Muscle of back (tissue), 11 donors: ENCODE measurements around the gene LARGE1. TPM values are rescaled to one million over a fixed set of nuclear protein-coding genes. Genes with fewer than 3 reads are reported as not detected.
A peak's percentile ranks its signal among the peaks of the same experiment; 100 is the strongest.
"Not testable (repeated sequence)": the region's sequence is repeated elsewhere in the genome, so short reads cannot be mapped to it uniquely, and the experiment has no call there.

ENCODE experiments used
- DNase-seq, 3 donors: peaks; one replicate each; pipeline versions ENCODE4 v3.0.0 to v3.0.0-alpha.2; 2013
- polyA plus RNA-seq, 10 donors: library from polyadenylated mRNA; unstranded; fragments of 120-200 nt; gene quantifications; one replicate each; pipeline ENCODE4 v1.2.1, GENCODE V29; 2013; ENCODE audit not compliant: insufficient read length in 10 of 10

The LARGE1 gene
- polyA plus RNA-seq, 10 donors = 8.4 to 12.9 (median 10.3) TPM

DNA sequence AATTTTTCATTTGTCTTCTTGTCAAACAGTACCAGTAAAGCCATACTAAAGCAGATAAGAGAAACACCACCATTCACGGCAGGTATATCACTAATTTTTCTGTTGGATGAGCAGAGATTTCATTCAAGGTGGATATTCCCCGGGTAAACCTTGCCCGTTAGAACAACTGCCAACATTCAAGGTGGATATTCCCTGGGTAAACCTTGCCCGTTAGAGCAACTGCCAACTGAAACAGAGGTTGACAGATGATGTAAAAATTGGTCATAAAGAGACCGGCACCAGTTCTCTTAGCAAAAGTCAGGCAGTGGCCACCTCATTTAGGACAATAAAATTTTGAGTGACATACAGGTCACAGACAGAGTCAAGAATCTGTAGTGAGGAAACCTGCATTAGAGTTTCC, 438.7 kb downstream of the LARGE1 start:
- no peak for DNase-seq

DNA sequence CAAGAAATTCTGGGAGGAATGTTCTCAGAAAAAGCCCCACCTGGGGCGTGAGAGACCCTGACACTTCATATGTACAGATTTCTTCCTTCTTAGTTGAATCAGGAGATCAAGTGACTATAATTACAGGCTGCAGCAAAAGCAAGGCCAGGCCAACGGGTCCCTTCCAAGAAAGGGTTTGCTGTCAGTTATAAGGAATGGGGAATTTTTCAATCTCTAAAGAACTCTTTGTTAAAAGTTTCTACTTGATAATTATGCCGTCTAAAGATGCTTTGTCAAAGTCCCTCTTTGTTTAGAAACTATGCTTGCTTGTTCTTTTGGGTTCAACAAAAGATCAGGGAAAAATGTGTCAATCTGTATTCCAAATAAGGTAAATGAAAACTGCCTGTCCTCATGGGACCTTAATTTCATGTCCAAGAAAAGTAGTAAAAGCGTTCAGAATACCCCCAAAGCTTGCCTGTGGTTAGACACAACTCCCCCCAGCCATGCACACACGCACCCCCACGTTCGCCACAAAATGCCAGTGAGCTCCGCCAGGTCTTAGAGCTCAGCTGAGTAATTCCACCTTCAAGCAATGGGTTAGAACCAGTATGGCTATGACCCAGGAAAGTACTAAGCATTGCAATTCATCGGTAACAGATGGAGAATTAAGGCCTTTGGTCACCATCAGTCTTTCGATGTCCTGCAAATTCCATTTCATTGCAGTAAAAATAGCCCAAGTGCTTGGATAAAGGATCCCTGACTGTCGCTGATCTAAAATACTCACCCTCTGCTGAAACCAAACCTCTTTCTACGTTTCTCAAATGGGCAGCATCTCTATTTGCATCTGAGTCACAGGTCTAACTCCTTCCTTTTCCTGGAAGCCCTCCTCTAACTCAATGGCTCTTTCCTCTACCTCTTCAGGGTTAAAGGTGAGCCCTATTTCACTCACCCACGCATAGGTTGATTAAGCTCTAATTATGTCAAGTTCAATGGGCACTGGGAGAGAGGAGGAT, 442.9 kb downstream of the LARGE1 start:
- no peak for DNase-seq

DNA sequence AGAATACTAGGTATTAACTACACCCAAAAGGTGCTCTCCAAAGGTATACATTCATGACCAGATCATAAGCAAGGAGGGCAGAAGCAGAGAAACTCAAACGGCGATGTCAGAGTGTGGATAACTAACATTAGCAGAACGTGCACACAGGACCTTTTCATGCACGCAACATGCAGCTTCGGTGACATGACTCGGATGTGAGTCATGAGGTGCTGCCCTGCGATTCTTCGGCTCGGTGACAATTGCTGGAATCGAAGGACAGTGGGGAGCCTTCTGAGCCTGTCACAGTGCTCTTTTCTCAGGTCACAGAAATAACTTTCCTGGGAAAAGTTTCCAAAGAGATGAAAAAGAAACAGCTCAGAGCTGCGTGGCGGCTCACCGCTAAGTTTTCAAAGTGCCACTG, 443.6 kb downstream of the LARGE1 start:
- no peak for DNase-seq

DNA sequence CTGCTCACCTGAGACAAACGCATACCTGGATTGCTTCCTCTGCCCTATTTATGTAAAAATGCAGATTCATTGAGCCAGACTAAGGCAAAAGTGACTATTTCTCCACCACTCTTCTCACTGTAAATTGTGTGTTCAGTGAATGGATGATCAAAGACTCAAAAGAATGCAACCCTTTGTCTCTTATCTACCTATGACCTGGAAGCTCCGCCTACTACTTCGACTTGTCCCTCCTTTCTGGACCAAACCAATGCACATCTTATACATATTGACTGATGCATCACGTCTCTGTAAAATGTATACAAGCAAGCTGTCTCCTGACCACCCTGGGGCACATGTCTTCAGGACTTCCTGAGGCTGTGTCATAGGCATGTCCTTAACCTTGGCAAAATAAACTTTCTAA, 444.1 kb downstream of the LARGE1 start:
- no peak for DNase-seq

DNA sequence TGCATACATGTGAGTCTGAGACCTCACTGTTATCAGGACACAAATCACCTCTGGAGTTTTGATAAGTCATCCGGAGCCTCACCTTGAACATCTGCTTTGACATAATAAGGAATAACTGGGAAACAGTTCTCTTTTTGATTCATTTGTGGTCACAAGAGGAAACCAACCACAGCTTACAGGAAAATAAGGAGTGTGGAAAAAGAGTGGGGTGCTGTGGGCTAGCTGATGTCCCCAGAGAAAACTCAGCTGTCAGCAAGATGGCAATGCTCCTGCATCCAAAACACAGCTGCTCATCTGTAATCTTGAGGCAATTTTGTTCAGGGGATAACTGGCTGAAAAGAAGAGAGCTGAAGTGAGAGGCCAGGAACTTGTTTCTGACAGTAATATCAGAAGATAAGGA, 445.7 kb downstream of the LARGE1 start:
- no peak for DNase-seq

DNA sequence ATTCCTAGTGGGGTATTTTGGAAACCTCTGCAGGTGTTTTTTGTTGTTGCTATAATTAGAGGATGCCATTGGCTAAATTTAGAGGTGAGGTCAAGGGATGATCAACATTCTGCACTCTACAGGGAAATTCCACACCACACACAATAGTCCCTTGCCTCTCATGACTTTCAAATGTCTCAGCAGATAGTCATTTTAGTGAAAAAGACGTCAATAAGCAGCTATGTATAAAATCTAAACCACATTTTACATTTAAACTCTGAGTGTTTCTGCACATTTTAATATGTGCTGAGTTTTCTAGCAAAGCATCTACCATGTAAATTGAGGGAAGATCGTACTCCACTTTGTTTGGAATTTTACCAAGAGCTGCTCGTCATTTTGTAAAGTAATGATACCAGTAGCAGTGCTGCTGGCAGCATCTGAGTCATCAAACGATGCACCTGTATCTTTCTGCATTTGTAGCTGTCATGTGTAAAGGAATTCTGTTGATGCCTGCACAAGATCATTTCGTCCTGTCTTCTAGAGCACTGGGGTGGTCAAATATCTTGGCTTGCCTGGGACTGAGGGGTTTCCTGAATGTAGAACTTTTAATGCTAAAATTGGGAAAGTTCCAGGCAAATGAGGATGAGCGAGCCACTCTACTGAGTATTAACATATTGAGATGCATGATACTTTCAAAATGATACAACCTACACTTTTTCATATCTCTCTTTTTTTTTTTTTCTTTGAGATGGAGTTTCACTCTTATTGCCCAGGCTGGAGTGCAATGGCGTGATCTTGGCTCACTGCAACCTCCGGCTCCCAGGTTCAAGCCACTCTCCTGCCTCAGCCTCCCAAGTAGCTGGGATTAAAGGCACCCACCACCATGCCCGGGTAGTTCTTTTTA, 447.6 kb downstream of the LARGE1 start:
- peak in 2 of 3 donors; percentile 2 to 18 for DNase-seq

DNA sequence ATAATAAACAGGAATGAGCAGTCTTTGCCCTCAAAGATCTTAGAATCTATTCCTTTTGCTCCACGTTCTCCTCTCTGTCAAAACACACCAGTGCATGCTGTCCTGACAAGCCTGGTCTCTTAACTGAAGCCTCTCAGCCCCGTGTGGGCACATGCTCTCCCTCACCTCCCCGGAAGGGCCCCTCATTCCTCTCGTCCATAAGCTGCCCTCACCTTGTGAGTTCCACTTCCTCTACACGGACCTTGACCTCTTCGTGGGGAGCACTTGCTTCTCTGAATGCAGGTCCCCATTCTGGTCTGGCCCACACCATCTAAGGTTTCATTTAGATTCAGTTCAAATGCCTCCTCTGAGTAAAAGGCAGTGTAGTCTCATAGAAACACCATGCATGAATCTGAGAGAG, 449.8 kb downstream of the LARGE1 start:
- no peak for DNase-seq

DNA sequence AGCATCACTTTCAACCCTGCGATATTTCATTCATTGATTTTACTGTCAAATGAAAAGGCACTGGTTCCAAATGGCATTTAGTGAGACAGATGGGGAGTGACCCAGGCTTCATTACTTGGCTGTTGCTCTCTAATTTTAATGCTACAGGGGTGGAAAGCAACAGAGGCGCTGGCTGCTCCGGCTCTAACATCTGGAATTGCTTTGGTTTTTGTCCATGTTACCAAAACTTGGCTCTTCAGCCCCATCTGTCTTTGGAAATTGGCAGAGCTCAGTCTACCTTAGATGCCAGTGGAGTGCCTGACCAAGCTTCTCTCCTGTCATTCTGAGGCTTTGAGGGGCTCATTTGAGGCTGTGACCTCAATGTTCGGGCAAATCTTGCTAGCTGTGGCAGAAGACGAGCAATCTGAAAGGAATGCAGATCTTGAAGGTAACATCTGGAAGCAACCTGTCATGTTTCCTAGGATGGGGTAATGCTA, 452.6 kb downstream of the LARGE1 start:
- peak in 1 of 3 donors; percentile 30 for DNase-seq

DNA sequence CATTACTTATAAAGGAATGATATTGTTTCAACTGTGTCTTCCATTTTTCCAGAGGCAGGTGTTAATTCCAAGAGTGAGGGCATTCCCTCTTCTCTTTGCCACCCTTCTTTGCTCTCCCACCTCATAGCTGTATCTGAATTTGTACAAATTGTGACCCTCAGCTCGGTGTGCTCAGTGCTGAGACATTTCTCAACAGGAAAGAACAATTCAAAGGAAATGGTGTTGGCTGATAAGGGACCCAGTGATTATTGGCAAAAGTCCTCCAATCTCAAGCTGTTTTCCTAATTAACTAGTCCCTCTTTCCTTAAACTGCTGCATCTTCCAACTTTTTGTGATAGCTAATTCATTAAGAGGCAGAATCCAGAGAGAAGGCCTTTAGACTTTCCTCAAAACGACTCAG, 453.2 kb downstream of the LARGE1 start:
- no peak for DNase-seq

DNA sequence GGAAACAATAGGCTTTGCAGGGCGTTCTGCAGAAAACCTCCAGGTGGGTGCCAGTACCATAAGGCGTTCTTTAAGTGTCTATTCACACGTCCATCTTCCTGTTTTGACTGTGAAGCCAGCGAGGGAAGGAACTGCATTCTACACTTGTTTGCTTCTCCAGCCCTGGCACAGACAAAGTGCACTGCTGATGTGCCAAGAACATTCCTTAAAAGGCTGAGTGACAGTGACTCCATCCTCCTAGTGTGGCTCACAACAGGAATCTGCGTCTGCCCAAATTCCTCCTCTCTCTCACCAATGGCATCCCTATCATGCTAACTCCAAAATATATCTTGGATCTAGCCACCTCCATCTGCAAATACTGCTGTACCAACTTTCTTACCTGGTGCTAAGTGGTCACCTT, 454.7 kb downstream of the LARGE1 start:
- no peak for DNase-seq

DNA sequence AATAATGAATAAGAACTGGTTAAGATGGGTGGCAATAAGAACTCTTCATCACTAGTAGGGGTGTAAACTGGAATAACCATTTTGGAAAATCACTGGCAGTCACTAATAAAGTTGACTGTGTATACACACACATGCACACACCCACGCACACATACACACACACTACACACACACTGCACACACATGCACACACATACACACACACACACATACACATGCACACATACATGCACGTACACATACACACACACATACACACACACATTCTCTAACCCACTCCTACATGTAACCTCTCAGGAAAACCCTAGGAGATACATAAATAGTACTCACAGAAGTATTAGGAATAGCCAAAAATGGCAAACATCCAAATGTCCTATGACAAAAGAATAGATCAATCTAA, 455.6 kb downstream of the LARGE1 start:
- DNase-seq = no peak

DNA sequence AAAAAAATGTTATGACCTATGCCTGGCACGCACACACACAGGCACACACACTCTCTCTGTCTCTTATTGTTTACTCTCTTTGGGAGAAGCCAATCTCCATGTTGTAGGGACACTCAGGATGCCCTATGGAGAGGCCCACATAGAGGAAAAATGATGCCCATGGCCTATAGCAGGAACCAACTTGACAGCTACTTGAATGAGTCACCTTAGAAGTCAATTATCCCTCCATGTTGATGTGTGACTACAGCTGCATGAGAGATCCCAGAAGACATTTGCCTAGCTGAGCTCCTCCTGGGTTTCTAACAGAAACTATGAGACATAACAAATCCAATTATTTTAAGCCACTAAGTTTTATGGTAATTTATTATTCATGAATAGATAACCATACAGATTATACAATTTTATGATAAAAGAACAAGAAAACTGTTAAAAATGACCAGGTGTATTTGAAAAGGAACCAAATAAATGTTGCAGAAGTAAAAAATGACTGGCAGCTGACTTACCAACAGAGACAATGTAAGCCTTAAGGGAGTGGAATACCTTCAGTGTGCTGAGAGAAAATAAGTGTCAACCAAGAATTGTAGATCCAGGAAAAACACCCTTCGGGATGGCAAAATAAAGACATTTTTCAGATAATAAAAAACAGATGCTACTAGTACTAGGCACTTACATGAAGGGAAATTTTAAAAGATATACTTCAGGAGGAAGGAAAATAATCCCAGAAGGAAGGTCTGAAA, 458.4 kb downstream of the LARGE1 start:
- no peak for DNase-seq

DNA sequence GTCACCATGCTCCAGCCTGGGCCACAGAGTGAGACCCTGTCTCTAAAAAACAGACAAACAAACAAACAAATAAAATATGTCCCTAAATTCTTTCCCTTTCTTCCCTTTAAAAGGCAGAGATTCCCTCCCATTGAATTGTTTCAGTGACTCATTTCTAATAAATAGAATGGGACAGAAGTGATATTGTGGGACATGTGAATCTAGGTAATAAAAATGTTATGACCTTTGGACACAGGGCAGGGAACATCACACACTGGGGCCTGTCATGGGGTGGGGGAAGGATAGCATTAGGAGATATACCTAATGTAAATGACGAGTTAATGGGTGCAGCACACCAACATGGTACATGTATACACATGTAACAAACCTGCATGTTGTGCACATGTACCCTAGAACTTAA, 459.0 kb downstream of the LARGE1 start:
- not testable (repeated sequence) for DNase-seq

DNA sequence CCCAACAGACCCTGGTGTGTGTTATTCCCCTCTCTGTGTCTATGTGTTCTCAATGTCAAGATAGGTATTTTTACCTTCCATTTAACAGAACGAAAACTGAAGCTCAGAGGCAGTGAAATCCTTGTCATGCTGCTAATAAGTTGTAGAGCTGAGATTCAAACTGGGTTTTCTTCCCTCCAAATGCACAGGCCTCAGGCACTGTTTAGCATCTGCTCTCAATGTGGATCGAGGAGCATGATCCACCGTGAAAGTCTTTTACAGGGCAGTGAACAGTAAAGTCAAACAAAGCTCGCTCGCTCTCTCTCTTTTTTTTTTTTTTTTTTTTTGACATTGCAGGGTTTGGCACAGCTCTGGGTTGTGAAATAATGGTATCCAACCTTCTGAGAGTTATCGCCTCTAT, 461.1 kb downstream of the LARGE1 start:
- DNase-seq = no peak

DNA sequence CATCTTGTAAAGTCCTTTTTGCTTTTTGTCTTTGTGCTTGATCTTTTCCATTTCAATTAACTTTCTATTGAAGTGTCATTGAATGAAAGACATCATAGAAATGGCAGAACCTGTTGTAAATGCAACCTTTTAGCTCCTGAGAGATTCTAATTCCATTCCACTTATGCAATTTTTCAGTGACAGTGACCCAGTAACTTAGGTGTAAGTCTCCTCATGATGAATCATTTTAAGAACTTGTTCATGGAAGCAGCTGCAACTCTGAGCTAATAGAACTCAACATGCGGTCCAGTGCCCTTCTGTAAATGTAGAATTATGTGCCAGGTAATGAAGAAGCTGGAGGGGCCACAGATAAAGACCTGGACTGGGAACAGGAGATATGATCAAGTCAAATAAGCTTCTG, 463.8 kb downstream of the LARGE1 start:
- DNase-seq = no peak

DNA sequence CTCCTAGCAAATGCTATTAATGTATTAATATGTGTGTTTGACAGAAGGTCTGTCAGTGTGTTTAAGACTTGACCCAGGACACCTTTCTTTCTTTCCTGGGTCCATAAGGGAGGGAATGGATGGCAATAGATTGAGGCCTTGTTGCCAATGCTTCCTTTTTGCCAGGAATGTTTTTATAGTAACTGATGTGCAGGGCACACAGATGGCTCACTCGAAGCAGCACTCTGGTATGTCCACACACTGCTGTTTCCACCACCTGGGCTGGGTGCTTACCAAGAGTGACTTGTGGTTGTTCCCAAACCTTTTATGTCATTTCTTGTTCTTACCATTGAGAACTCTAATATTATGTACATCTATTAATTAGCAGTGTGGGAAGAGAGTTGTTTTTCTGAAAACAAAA, 465.2 kb downstream of the LARGE1 start:
- no peak for DNase-seq

DNA sequence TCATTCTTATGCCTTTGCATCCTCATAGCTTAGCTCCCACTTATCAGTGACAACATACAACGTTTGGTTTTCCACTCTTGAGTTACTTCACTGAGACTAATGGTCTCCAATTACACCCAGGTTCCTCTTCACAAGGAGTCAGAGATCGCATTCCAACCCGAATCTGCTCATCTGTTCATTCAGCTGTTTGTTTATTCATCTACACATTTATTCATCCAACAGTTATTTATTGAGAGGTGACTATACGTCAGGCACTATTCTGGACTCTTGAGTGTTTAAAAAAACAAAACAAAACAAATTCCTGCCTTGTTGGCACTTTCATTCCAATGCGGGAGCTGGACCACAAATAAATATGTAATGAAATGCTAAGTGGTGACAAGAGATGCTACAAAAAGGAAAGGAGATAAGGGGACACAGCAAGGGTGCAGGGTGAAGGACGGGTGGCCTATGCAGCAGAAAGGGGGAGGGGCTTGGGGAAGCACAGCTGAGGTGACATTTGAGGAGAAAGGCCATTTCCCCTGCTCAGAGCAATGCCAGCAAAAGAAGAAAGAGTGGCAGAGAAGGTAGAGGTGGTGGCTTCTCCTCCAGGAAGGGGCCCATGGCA, 468.3 kb downstream of the LARGE1 start:
- no peak for DNase-seq

DNA sequence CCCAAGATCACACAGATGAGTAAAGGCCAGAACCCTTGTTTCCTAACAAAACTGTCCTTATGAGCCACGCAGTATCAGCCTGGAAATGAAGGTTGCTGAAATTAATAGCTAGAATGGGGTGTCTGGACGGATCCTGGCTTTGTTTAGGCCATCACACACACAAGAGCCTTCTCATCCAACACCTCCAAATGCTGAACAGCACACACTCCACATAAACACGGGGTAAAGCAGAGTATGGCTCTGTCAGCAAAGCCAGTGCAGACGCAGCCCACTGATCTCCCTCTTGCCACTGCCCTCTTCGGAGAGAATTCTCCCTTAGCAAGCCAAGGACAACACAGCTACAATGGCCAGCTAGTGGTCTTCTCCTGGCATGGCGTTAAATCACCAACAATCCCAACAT, 469.5 kb downstream of the LARGE1 start:
- DNase-seq = no peak

DNA sequence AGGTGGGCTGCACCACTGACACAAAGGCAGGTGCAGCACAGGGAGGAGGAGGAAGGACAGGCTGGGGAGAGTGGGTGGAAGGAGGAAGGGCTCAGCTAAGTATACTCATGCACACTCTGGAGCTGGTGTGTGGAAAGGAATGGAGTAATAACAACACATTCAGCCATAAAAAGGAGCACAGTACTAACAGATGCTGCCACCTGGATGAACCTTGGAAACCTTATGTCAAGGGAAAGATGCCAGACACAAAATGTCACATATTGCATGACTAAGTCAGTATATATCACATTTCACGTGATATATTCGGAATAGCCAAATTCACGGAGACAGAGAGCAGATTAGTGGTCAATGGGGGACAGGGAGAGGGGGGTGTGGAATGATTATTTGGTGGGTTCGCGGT, 472.5 kb downstream of the LARGE1 start:
- DNase-seq = no peak

DNA sequence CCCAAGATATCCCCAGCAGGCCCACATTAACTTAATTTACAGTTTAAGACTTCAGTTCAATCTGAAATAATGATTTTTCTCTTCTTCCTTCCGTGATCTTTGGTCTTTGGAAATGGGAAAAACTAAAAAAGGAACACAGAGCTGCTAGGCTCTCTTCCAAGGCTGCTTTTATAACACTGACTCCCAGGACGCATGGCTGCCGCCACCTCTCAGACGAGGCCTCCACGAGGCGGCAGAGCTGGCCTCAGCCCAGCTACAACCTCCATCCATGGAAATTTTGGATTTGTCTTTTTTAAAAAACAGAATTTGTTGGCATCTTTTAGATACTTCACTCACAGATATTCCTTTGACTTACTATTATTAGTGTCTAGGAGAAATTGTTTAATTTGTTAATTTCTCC, 476.6 kb downstream of the LARGE1 start:
- peak in 1 of 3 donors; percentile 16 for DNase-seq

DNA sequence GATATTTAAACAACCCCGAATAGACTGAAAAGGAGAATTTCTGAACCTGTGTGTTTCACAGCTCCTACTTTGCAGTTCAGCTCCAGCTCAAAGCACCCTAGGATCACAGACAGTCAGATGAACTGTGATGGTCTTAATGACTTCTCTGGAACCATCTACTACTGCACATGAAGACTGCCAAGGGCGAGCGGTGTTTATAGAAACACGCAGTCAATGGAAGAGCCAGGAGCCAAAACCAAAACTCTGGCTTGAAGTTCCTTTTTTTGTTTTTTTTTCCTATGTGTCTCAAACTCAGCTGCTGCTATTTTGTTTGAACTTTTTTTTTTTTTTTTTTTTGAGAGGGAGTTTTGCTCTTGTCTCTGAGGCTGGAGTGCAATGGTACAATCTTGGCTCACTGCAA, 479.5 kb downstream of the LARGE1 start:
- DNase-seq = peak in 2 of 3 donors; percentile 34 to 44
